ENCODE data around the gene CD276. TPM values are rescaled to one million over a fixed set of nuclear protein-coding genes. Genes with fewer than 3 reads are reported as not detected.
A peak's percentile ranks its signal among the peaks of the same experiment; 100 is the strongest.
"Not testable (repeated sequence)": the region's sequence is repeated elsewhere in the genome, so short reads cannot be mapped to it uniquely, and the experiment has no call there.

CD276 gene
- total and polyA plus RNA-seq, 2 experiments from 2014 or later, result 106 to 222 TPM

GRCh38 chr15:73699249-73700040, 15.3 kb downstream of the CD276 start:
- Histone ChIP-seq H3K27ac (no peak overlapping the region), H3K36me3 (replicated peaks; ENCODE audit: insufficient read depth, low read depth) (no peaks in the 10 kb centered on the region), H3K4me2 (no peak overlapping the region), H2AFZ (no peak overlapping the region), H3K4me1 (ENCODE audit: insufficient read depth) (peaks cover 11% of the 10 kb centered on the region), H3K79me2 (peaks cover 66% of the 10 kb centered on the region), H3K4me3 (no peak overlapping the region), H3K27me3 (no peaks in the 10 kb centered on the region), H3K9me2 (replicated peaks; ENCODE audit: insufficient read depth) (no peaks in the 10 kb centered on the region), H4K20me1 (ENCODE audit: insufficient read depth, poor library complexity, severe bottlenecking) (peaks cover 76% of the 10 kb centered on the region), H3K9me3 (ENCODE audit: low read depth) (no peaks in the 10 kb centered on the region)
- TF ChIP-seq CTCF (IDR thresholded peaks at IDR 0.05; ENCODE audit: poor library complexity) (no peak), EZH2phosphoT487 (IDR thresholded peaks at IDR 0.05; ENCODE audit: low read depth, severe bottlenecking, unreplicated experiment) (no peak), EZH2 (IDR thresholded peaks at IDR 0.05; ENCODE audit: borderline replicate concordance) (no peak)
- 91% methylated on average over 14 of the region's 14 CpGs for WGBS (ENCODE audit: low lambda C conversion rate, missing lambda C conversion rate)
- no peak for DNase-seq (ENCODE audit: low spot score)

- Histone ChIP-seq H3K4me1 (ENCODE audit: insufficient read depth) (peaks cover 11% of the 10 kb centered on the region), H2AFZ (no peak overlapping the region), H3K79me2 (peaks cover 58% of the 10 kb centered on the region), H3K9me2 (replicated peaks; ENCODE audit: insufficient read depth) (no peaks in the 10 kb centered on the region), H3K27ac (no peak overlapping the region), H4K20me1 (ENCODE audit: insufficient read depth, poor library complexity, severe bottlenecking) (peaks cover 73% of the 10 kb centered on the region), H3K36me3 (replicated peaks; ENCODE audit: insufficient read depth, low read depth) (no peaks in the 10 kb centered on the region), H3K4me3 (no peak overlapping the region), H3K27me3 (no peaks in the 10 kb centered on the region), H3K9me3 (ENCODE audit: low read depth) (no peaks in the 10 kb centered on the region), H3K4me2 (no peak overlapping the region)
- DNase-seq (ENCODE audit: low spot score), result peak; percentile 91
- 28% methylated on average over 12 of the region's 13 CpGs for WGBS (ENCODE audit: low lambda C conversion rate, missing lambda C conversion rate)
- TF ChIP-seq CTCF (IDR thresholded peaks at IDR 0.05; ENCODE audit: poor library complexity) (peak; percentile 96), EZH2 (IDR thresholded peaks at IDR 0.05; ENCODE audit: borderline replicate concordance) (no peak)
Observed at GRCh38 chr15:73700041-73700842, 16.1 kb downstream of the CD276 start.

GRCh38 chr15:73702311-73703239, 18.4 kb downstream of the CD276 start:
- not testable (repeated sequence) for H3K4me1 ChIP-seq (ENCODE audit: insufficient read depth); H3K4me2 ChIP-seq; H3K4me3 ChIP-seq; DNase-seq (ENCODE audit: low spot score); H3K27ac ChIP-seq; H2AFZ ChIP-seq; H3K27me3 ChIP-seq; H3K36me3 ChIP-seq (replicated peaks; ENCODE audit: insufficient read depth, low read depth); H3K9me3 ChIP-seq (ENCODE audit: low read depth); H3K9me2 ChIP-seq (replicated peaks; ENCODE audit: insufficient read depth)
- 92% methylated on average over 33 of the region's 33 CpGs for WGBS (ENCODE audit: low lambda C conversion rate, missing lambda C conversion rate)
- peaks cover 38% of the 10 kb centered on the region for H3K79me2 ChIP-seq
- peaks cover 52% of the 10 kb centered on the region for H4K20me1 ChIP-seq (ENCODE audit: insufficient read depth, poor library complexity, severe bottlenecking)

GRCh38 chr15:73703601-73704000, 19.4 kb downstream of the CD276 start:
- Histone ChIP-seq H3K79me2 (peaks cover 28% of the 10 kb centered on the region), H4K20me1 (ENCODE audit: insufficient read depth, poor library complexity, severe bottlenecking) (peaks cover 42% of the 10 kb centered on the region)
- H3K4me1 ChIP-seq (ENCODE audit: insufficient read depth); H2AFZ ChIP-seq; H3K4me3 ChIP-seq; H3K9me3 ChIP-seq (ENCODE audit: low read depth); H3K27me3 ChIP-seq; H3K36me3 ChIP-seq (replicated peaks; ENCODE audit: insufficient read depth, low read depth); H3K4me2 ChIP-seq; H3K9me2 ChIP-seq (replicated peaks; ENCODE audit: insufficient read depth); DNase-seq (ENCODE audit: low spot score); H3K27ac ChIP-seq: not testable (repeated sequence)
- WGBS (ENCODE audit: low lambda C conversion rate, missing lambda C conversion rate), result 94% methylated on average over 22 of the region's 23 CpGs

GRCh38 chr15:73704142-73704868, 20.1 kb downstream of the CD276 start:
- H2AFZ ChIP-seq; H3K27ac ChIP-seq; H3K4me3 ChIP-seq; H3K9me3 ChIP-seq (ENCODE audit: low read depth); H3K4me2 ChIP-seq; H3K27me3 ChIP-seq; H3K36me3 ChIP-seq (replicated peaks; ENCODE audit: insufficient read depth, low read depth); H3K9me2 ChIP-seq (replicated peaks; ENCODE audit: insufficient read depth); H3K4me1 ChIP-seq (ENCODE audit: insufficient read depth); DNase-seq (ENCODE audit: low spot score): not testable (repeated sequence)
- Histone ChIP-seq H3K79me2 (peaks cover 21% of the 10 kb centered on the region), H4K20me1 (ENCODE audit: insufficient read depth, poor library complexity, severe bottlenecking) (peaks cover 35% of the 10 kb centered on the region)
- WGBS (ENCODE audit: low lambda C conversion rate, missing lambda C conversion rate), result 92% methylated on average over 18 of the region's 23 CpGs
